Measurements from ENCODE around the gene ATP6V0A4. TPM values are rescaled to one million over a fixed set of nuclear protein-coding genes. Genes with fewer than 3 reads are reported as not detected.
A peak's percentile ranks its signal among the peaks of the same experiment; 100 is the strongest.
"Not testable (repeated sequence)": the region's sequence is repeated elsewhere in the genome, so short reads cannot be mapped to it uniquely, and the experiment has no call there.

Gene ATP6V0A4
- total RNA-seq, 1 donor from 2014 or later = 4.1 TPM

DNA sequence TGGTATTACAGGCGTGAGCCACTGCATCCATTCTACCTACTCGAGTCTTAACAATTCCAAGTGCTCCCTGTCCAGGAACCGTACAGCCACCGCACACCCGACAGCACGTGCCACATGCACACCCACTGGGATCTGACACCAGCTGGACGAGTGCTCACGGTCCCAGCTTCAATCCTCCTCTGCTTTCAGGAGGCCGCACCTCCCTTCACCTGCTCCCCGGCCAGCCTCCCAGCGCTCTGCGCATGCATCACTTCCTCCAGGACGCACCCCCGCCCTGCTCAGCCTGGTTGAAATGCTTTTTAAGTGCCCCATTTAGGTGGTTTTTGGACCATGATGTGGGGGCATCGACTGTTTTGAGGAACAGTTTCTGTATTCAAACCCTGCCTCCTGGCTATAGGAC lies 47.5 kb downstream of the ATP6V0A4 start:
- DNase-seq = no peak

GRCh38 chr7:138749960-138750359 lies 48.0 kb downstream of the ATP6V0A4 start:
- DNase-seq = no peak

GRCh38 chr7:138748666-138749065 lies 49.3 kb downstream of the ATP6V0A4 start:
- no peak for DNase-seq

DNA sequence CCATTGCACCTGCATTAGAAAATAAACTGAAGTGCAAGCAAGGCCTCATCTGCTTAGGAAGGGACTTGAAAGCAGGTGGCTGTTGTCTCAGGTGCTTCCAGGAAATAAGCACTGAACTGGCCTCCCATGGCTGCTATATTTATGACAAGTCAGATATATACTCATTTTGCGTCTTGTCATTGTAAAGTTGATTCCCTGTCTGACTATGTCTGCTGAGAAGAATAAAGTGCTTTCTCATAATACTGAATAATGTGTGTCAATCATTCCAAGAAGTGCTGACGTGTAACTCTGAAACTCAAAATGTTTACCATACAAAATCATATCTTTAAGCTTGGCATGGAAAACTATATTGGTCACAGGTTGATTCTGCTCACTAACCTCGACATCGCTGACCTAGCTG lies 51.9 kb downstream of the ATP6V0A4 start:
- no peak for DNase-seq

DNA sequence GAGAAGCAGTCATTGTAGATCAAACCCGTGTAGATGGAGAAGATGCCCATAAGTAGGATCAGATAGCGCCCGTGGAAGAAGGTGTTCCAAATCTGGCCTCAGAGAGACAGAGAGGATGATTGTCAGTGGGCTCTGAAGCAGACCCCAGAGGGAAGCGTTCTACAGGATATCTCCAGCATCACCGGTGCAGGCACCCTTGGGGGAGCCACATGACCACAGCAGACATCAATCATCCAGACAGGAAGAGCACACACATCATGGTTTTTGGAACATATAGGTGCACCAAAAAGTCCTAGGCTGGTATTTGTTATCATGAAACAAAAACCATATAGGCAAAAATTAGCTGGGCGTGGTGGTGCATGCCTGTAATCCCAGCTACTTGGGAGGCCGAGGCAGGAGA lies 52.8 kb downstream of the ATP6V0A4 start:
- no peak for DNase-seq

GRCh38 chr7:138741453-138741735 lies 56.6 kb downstream of the ATP6V0A4 start:
- no peak for DNase-seq

DNA sequence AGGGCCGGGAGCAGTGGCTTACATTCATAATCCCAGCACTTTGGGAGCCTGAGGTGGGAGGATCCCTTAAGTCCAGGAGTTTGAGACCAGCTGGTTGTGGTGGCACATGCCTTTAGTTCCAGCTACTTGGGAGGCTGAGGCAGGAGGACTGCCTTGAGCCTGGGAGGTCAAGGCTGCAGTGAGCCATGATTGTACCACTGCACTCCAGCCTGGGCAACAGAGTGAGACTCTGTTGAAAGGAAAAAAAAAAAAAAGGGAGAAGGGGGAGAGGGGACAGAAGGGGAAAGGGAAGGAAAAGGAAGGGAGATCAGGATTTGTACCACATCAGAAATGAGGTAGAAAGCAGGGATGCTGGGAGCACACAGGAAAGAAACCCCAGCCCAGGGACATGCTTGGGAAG lies 58.1 kb downstream of the ATP6V0A4 start:
- DNase-seq = no peak

GRCh38 chr7:138738551-138739335 lies 59.3 kb downstream of the ATP6V0A4 start:
- peak; percentile 63 for DNase-seq

GRCh38 chr7:138738114-138738513 lies 59.9 kb downstream of the ATP6V0A4 start:
- no peak for DNase-seq

DNA sequence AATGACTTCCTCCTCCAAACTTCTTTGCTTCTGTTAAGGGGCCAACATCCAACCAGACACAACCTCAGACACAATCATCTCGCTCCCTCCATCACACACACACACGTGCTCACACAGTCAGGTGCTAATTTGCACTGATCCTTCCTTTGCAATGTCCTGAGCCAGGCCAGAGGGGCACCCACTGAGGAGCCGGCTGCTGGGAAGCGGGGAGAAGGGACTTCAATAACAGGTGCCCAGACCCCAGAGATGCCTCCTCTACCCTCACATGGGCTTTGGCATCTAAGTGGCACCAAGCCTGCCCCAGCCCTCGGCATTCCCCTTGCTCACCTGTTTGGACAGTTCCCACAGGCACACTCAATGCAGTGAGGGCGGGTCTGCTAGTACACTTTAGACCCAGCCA lies 62.6 kb downstream of the ATP6V0A4 start:
- no peak for DNase-seq

- not testable (repeated sequence) for DNase-seq
These were observed 66.3 kb downstream of the ATP6V0A4 start for GRCh38 chr7:138731733-138732132.

DNA sequence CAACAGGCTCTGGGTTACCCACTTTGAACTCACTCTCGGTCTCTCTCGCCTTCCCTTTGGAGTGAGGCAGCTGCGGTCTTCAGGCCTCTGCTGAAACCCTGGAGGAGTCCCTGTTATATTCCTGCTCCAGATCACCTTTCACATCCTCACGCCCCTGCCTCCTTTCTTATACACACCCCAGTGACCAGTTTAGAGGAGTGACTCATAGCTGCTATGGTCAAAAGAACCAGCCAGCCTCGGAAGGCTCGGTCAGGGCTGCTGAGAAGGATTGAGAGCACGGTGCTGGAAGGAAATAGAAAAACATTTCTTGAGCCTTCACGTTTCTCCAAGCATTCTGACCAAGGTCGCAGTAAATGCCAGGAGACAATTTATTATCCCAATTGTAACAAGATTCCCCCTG lies 68.6 kb downstream of the ATP6V0A4 start:
- DNase-seq = no peak

- no peak for DNase-seq
These were observed 70.5 kb downstream of the ATP6V0A4 start for GRCh38 chr7:138727336-138728099.

DNA sequence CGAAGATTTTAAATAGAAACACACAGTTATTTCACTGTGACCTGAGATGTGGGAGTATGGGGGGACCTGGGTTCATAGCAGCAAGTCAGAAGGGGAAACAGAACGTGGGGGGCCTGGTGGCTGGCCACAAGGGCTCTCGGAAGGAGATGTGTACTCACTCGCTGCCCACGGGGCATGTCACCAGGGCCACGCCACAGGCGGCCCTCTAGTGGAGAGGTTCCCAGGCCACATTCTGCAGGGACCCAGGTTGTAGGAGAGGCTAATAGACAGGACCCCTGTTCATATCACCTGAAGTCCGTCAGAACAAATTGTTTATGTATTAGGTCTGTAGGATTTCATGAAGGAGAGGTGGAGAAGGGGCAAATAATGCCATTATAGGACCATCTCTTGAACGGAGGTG lies 71.7 kb downstream of the ATP6V0A4 start:
- no peak for DNase-seq

DNA sequence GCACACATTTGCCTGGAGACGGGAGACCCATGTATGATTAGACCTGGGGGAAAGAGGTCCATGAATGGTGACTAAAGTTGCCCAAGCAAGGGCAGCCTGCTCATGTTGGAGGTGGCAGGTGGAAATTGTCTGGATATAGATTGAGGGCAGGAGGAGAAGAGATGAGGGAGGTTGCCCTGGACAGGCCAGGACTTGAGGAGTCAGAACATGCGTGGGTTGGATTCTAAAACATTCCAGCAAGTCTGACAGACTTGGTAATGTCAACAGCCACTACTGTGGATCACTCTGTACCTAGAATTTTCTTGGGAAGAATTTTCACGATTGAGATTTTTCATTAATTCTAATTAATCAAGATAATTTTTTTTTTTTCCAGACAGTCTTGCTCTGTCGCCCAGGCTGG lies 77.7 kb downstream of the ATP6V0A4 start:
- DNase-seq = no peak

- DNase-seq = no peak
These were observed 81.1 kb downstream of the ATP6V0A4 start for GRCh38 chr7:138716889-138717288.

- no peak for DNase-seq
These were observed 84.8 kb downstream of the ATP6V0A4 start for GRCh38 chr7:138713191-138713590.

DNA sequence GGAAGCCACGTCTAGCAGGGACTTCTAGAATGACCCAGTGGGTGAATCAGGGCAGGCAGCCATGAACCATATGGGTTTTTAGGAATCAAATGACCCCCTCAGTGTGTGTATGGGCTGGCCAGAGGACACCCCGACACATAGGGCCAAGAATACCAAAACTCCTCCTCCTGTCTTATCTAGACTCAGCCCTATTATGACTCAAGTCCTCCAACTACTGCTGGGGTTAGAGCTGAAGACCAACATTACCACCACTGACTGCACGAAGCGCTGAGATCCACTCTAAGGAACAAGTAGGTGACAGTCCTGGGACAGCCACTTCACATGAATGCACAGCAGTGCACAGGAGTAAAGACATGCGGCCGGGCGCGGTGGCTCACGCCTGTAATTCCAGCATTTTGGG lies 85.3 kb downstream of the ATP6V0A4 start:
- DNase-seq = no peak

DNA sequence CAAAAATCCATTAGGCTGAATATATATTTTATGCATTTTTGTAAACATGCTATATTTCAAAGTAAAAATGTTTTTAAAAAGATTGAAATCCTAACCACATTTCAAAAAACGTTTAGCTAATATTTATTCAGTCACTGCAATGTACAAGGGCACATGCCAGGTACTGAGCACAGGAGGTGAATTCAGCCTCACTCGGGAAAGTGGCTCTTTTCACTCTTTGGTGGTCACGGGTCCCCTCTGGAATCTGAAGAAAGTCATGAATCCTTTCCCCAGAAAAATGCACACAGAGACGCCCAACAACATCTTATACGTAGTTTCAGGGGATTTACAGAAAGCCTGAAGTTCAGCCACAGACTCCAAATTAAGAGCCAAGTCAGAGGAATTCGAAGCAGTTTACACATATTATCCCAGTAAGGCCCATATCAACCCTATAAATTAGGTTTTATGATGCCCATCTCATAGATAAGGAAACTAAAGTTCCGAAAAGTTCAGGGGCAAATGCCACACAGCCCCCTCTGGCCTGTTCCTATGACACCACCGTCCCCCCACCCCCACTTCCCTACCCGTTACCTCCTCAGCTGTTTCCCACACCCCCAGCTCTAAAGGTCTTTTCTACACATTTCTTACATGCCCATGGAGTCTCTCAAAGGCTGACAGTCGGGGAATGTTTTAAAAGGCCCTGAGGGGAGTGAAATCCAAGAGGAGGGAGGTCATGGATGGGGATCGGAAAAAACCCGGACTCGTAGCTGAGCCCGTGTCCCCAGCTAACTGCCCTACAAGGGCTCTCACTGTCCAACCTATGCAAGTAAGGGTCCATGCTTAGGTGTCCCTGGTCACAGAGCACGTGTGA lies 87.2 kb downstream of the ATP6V0A4 start:
- no peak for DNase-seq

- DNase-seq = no peak
These were observed 92.8 kb downstream of the ATP6V0A4 start for GRCh38 chr7:138705167-138705566.

DNA sequence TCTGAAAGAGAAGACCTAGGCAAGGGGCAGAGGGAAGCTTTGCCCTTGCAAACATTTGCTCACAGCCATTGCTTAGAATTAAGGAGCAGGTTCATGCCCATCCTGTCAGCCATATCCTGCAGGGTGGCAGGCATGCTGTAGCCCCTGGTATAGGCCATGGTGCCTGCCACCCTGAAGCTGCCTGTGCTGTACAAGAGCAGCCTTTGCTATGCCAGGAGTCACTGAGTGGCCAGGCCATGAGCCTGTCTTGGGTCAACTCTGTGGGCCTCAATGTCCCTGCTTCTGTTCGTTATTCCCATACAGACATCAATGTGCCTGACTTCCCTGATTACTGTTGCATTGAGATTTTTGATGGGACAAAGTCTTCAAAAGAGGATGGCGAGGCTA lies 96.5 kb downstream of the ATP6V0A4 start:
- DNase-seq = no peak

DNA sequence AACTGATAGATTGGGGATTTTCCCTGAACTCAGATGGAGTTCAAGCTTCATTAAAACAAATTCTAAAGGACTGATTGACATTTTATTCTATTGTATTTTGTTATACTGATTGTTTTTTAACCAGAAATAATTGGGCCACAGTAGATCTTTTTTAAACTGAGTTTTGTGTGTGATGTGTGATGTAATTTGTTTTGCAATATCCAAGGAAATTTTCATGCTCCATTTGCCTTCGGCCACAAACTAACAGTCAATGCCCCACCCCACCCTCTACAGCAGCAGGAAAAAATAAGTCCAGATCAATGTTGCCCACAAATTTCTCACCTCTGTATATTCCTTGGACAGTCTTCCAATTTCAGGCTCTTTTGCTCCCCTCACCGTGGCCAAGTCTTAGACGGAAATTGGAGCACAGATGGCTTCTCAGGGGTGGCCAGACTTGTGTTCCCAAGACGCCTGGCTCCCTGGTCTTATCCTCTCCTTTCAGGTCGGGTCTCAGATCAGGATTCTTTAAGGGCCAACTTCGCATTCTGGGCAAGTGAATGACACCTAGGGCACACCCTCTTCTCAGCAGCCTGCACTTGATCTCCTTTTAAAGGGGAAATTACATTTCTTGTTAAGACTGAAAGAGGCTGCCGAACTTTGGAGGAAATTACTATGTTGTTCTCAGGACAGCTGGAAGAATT lies 97.0 kb downstream of the ATP6V0A4 start, which contains the start of gene SVOPL:
TSS of gene SVOPL (minus strand) at position 506 of the 680 bp plus-strand sequence. CDS start 22,317 bp downstream, outside the sequence.
- no peak for DNase-seq

Measured in skin of body (tissue), 2 donors.